KOPT-K1 (cell line): ENCODE data around the gene GDNF.
"Not testable (repeated sequence)": the region's sequence is repeated elsewhere in the genome, so short reads cannot be mapped to it uniquely, and the experiment has no call there.

Experiments
- H3K27ac ChIP-seq: fragments of 200-600 bp; sonication (generic); 2 replicates; pipeline ENCODE4 v1.5.1; 2016; ENCODE audit warnings: antibody characterized with exemption, mild to moderate bottlenecking, low read depth, low read length; ENCODE audit not compliant: poor library complexity, severe bottlenecking
- H3K36me3 ChIP-seq: fragments of 200-600 bp; sonication (generic); 2 replicates; pipeline ENCODE4 v1.5.1; 2017; ENCODE audit warnings: antibody characterized with exemption, mild to moderate bottlenecking, low read length, moderate library complexity; ENCODE audit not compliant: insufficient read depth
- H3K9me3 ChIP-seq: fragments of 200-600 bp; sonication (generic); 2 replicates; pipeline ENCODE4 v1.5.1; 2017; ENCODE audit warnings: antibody characterized with exemption, low read length, mild to moderate bottlenecking; ENCODE audit not compliant: insufficient read depth, poor library complexity, severe bottlenecking

GDNF gene

DNA sequence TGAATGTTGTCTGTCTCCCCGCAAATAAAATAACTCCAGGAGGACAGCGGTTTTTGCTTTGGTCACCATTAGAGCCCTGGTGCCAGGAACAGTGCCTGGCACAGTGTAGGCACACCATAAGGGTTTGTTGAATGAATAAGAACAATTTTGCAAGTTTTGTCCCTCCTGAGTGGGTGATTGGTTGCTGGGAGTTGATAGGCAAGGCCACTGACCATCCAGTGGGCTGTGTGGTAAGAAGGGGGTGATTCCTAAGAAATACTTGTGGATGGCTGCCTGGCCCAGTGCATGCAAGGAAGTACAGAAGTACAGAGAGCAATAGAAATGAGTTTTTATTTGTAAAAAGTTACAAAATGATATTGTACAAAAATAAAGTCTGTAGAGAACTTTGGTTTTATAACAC, 27.5 kb downstream of the GDNF start:
- Histone ChIP-seq H3K9me3 (no peaks in the 10 kb centered on the region), H3K36me3 (no peaks in the 10 kb centered on the region), H3K27ac (no peak overlapping the region)

DNA sequence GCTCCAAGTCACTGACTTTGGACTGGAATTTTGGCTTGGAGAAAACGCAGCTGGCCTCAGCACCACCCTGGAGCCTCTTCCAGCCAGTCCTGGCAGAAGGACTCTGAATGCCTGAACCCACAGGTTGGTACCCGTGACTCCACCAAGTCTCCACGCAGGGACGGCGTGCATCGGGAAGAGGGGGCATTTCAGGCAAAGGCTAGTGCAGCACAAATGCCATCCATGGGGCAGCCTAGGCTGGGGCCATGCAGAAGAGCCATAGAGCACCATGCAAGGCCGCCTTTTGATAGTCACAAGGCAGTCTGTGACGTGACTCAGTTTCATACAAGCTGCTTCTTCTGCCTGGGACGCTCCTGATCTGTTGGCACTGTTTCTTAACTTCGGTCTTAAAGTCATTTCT, 28.0 kb downstream of the GDNF start:
- no peaks in the 10 kb centered on the region for H3K36me3 ChIP-seq
- no peak overlapping the region for H3K27ac ChIP-seq
- H3K9me3 ChIP-seq, result peaks cover 2% of the 10 kb centered on the region

DNA sequence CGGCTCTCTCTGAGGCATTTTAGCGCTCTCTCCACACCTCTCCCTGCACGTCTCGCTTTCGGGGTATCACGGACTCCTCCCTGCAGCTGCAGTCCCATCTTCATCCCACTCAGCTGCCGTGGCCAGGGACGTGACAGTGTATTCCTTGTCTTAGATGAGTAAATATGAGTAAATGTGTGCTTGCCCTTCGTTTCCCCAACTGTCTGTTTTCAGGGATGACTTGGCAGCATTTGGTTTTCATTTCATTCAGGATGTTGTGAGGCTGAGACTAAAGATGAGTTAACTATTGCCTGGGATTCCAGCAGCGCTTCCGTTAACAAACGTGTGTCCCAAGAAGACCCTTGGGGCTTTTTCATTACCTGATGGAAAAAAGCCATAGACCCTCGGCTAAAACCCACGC, 29.5 kb downstream of the GDNF start:
- no peak overlapping the region for H3K27ac ChIP-seq
- H3K36me3 ChIP-seq, result no peaks in the 10 kb centered on the region
- peaks cover 7% of the 10 kb centered on the region for H3K9me3 ChIP-seq

DNA sequence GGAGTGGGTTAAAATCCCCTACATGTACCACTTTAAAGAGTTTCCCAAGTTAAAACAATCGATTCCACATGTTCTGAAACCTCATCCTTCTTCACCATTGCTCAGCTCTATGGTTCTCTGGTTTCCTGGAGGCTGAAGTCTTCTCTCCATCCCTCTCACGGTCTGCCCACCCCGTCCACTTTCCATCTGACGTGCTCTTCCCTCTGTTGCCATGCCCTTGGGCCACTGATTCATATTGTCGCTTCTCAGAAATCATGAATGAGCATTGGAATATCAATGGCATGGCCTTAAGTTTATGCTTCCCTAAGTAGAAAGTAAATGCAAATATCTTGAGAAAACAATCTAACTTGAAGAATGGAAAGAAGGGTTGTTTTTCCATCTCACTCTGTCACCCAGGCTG, 30.9 kb downstream of the GDNF start:
- H3K36me3 ChIP-seq, result no peaks in the 10 kb centered on the region
- H3K27ac ChIP-seq, result no peak overlapping the region
- peaks cover 7% of the 10 kb centered on the region for H3K9me3 ChIP-seq

DNA sequence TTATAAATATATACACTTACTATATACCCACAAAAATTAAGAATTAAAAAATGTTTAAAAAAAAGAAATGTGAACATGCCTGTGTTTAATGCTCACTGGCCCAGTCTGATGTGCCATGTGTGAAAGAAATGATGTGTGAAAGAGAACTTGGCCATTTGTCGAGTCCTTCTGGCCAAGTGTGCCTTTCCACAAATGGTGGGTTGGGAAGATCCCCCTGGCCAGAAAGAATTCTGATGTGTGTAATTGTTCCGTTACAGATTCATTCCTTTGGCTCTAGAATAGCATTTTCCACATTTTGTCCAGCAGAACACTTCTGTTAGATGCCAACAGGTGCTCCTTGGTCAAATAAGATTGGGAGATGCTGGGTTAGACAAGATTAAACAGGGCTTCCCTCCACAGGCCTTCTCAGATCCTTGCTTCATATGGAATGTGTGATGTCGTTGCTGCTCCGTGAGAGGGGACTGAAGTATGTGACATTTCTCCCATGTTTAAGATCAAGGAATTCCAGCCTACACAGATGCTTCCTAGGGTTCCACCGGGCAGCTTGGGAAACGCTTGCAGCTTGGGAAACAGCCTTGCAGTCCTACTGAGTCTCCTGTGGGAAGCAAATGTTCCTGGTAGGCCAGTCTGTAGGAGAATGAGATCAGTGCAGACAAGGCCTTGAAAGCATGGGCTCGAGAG, 32.1 kb downstream of the GDNF start:
- H3K36me3 ChIP-seq, result no peaks in the 10 kb centered on the region
- peaks cover 7% of the 10 kb centered on the region for H3K9me3 ChIP-seq
- no peak overlapping the region for H3K27ac ChIP-seq

- Histone ChIP-seq H3K27ac (no peak overlapping the region), H3K9me3 (peaks cover 7% of the 10 kb centered on the region), H3K36me3 (no peaks in the 10 kb centered on the region)
Observed at GRCh38 chr5:37807015-37807414, 32.8 kb downstream of the GDNF start.

DNA sequence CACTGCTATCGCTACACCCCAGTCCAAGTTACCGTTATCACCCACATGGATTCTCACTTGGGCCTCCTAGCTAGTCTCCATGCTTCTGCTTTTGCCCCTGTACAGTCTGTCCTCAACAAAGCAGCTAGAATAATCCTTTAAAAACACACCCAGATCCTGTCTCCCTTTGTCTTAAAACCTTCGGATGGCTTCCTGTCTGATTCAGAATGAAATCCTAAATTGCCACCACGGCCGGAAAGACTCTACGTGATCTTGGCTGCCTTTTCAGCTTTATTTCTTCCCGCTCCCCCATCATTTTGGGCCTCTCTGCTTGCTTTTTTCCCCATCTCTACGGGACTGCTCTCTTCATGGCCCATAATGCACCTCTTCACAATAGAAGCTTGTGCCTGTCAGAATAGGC, 33.4 kb downstream of the GDNF start:
- Histone ChIP-seq H3K9me3 (peaks cover 7% of the 10 kb centered on the region), H3K27ac (no peak overlapping the region), H3K36me3 (no peaks in the 10 kb centered on the region)

DNA sequence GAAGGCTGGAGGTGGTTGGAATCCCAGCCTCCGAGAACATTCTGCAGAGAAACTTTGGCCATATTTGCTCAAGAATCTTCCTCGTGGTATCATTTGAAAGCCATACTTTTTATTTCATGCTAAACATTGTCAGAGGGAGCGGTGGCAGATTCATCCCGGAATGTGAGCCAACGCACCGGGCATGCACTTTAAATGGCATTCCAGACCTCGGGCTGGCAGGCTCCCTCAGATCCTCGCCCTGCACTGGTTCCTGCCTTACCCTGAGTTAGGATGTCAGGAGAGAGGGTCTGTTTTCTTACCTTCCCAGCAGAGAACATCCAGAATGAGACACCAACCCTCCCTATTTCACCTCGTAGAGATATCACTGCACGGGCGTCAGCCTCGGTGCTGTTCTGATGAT, 33.8 kb downstream of the GDNF start:
- no peaks in the 10 kb centered on the region for H3K36me3 ChIP-seq
- H3K9me3 ChIP-seq, result peaks cover 7% of the 10 kb centered on the region
- H3K27ac ChIP-seq, result no peak overlapping the region

DNA sequence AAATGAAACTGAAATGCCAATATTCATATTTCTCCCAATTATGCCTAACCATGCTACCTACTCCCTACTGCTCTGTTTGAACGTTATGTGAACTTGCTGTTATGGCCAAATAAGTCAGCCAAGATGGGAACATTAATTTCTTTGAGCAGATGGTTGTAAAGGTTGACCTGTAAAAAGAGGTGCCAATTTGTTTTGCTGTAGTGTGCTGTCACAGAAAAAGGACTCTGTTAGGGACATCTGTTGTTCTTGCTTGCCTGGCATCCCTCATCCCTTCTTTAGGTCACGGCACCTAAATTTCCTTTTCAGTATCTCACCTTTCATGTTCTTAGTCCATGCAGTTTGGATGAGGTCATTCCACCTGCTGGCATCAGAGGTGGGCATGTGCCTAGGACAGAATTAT, 35.4 kb downstream of the GDNF start:
- Histone ChIP-seq H3K36me3 (no peaks in the 10 kb centered on the region), H3K9me3 (peaks cover 7% of the 10 kb centered on the region), H3K27ac (no peak overlapping the region)

- Histone ChIP-seq H3K27ac (no peak overlapping the region), H3K9me3 (peaks cover 7% of the 10 kb centered on the region)
Observed at GRCh38 chr5:37803487-37803886, 36.4 kb downstream of the GDNF start.

DNA sequence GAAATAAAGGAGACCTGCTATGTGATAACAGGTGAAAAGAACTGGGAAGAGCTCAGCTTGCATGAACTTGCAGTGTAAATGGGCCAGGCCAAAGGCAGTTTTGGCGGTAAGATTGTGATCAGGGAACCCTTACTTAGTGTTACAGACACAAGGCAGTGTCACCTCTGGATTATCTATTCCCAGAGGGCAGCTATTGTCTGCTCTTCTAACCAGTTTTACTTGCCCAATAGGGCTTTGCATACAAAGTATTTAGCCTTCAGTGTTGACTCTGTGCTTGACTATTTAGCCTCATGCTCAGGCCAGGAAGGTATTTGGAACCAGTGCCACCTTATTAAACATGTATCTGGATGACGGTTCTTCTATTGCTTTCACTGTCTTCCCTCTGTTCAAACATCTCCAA, 38.3 kb downstream of the GDNF start:
- Histone ChIP-seq H3K36me3 (no peaks in the 10 kb centered on the region), H3K9me3 (peaks cover 1% of the 10 kb centered on the region), H3K27ac (no peak overlapping the region)

More at GRCh38 chr5:37803487-37803886, 36.4 kb downstream of the GDNF start:
- H3K36me3 ChIP-seq, result no peaks in the 10 kb centered on the region

GRCh38 chr5:37799865-37800421, 39.9 kb downstream of the GDNF start:
- no peaks in the 10 kb centered on the region for H3K36me3 ChIP-seq
- H3K27ac ChIP-seq, result no peak overlapping the region
- no peaks in the 10 kb centered on the region for H3K9me3 ChIP-seq

DNA sequence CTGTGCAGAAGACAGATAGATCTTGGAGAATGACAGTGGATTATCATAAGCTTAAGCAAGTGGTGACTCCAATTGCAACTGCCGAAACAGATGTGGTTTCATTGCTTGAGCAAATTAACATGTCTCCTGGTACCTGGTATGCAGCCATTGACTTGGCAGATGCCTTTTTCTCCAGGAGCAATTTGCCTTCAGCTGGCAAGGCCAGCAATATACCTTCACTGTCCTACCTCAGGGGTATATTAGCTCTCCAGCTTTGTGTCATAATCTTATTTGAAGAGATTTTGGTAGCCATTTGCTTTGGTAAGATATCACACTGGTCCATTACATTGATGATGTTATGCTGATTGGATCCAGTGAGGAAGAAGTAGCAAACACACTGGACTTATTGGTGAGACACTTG, 43.4 kb downstream of the GDNF start:
- not testable (repeated sequence) for H3K9me3 ChIP-seq, H3K36me3 ChIP-seq, H3K27ac ChIP-seq

DNA sequence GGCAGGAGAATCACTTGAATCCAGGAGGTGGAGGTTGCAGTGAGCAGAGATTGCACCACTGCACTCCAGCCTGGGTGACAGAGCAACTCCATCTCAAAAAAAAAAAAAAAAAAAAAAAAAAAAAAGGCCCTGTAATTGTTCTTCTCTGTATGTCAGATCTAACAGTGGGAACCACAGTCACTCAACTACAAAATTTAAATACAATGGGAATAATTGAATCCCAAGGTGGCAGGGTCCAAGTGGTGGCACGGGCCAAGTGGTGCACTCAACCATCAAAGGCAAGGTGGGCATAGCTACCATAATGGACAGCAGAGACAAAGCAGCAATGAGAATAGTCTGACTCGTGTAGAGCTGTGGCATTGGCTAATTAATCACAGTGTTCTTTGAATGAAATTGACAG, 44.5 kb downstream of the GDNF start:
- not testable (repeated sequence) for H3K36me3 ChIP-seq, H3K27ac ChIP-seq

DNA sequence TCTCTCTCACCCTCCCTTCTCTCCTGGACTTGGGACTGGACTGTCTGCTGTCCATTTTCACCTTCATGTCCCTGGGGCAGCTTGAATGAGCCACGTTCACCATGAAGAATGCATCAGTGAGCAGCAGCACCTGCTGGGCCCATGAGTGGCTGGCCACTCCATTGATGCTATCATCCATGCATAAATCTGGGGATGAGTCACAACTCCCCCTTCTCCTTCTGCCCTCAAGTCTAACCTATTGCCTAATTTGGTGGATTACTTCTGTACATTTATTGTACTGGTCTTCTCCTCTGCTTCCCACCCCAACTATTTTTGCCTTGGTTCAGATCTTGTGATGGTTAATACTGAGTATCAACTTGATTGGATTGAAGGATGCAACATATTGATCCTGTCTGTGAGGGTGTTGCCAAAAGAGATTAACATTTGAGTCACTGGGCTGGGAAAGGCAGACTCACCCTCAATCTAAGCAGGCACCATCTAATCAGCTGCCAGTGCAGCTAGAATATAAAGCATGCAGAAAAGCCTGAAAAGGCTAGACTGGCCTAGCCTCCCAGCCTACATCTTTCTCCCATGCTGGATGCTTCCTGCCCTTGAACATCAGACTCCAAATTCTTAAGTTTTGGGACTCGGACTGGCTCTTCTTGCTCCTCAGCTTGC, 46.7 kb downstream of the GDNF start:
- Histone ChIP-seq H3K27ac (no peak overlapping the region), H3K36me3 (no peaks in the 10 kb centered on the region), H3K9me3 (no peaks in the 10 kb centered on the region)

More for the DNA sequence above, 44.5 kb downstream of the GDNF start:
- not testable (repeated sequence) for H3K9me3 ChIP-seq

DNA sequence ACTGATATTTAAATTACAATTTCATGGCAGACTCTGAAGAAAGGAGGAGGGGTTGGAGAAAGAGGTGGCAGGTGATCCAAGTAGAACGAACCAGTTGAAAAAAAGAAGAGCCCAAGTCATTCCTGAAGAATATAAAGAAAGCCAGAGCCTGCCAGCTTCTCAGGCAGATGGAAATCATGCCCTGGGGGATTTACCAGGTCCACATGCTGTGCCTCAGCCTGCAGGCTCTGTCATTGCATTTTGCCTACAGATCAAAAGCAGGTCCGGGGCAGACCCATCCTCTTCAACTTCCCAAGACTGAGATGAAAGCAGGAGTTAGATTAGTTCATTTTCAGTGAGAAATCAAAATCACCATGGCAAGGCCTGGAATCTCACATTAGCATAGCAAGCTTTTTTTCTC, 48.5 kb downstream of the GDNF start:
- H3K36me3 ChIP-seq, result no peaks in the 10 kb centered on the region
- H3K27ac ChIP-seq, result no peak overlapping the region
- H3K9me3 ChIP-seq, result no peaks in the 10 kb centered on the region
